ENCODE measurements around the gene ENOX1. TPM values are rescaled to one million over a fixed set of nuclear protein-coding genes. Genes with fewer than 3 reads are reported as not detected.

ENOX1 gene
- total and polyA plus RNA-seq, 2 of the 8 experiments (the other 6 are each of a cell fraction or from before 2014, with no cell fraction given): 0.23 to 0.37 TPM

DNA sequence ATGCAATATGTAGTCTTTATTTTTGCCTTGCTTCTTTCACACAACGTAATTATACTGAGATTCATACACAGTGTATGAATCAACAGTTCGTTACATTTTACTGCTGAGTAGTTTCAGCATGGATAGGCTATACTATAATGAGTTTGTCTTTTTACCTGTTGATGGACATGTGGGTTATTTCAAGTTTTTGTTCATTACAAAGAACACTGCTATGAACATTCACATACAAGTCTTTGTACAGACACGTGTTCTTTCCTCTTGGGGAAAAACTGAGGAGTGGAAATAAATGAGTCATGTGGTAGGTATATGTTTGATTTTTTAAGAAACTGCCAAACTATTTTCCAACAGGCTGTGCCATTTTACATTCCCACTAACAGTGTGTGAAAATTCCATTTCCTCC is 35.1 kb downstream of the ENOX1 start (continued):
- TF ChIP-seq, protein P1, sequence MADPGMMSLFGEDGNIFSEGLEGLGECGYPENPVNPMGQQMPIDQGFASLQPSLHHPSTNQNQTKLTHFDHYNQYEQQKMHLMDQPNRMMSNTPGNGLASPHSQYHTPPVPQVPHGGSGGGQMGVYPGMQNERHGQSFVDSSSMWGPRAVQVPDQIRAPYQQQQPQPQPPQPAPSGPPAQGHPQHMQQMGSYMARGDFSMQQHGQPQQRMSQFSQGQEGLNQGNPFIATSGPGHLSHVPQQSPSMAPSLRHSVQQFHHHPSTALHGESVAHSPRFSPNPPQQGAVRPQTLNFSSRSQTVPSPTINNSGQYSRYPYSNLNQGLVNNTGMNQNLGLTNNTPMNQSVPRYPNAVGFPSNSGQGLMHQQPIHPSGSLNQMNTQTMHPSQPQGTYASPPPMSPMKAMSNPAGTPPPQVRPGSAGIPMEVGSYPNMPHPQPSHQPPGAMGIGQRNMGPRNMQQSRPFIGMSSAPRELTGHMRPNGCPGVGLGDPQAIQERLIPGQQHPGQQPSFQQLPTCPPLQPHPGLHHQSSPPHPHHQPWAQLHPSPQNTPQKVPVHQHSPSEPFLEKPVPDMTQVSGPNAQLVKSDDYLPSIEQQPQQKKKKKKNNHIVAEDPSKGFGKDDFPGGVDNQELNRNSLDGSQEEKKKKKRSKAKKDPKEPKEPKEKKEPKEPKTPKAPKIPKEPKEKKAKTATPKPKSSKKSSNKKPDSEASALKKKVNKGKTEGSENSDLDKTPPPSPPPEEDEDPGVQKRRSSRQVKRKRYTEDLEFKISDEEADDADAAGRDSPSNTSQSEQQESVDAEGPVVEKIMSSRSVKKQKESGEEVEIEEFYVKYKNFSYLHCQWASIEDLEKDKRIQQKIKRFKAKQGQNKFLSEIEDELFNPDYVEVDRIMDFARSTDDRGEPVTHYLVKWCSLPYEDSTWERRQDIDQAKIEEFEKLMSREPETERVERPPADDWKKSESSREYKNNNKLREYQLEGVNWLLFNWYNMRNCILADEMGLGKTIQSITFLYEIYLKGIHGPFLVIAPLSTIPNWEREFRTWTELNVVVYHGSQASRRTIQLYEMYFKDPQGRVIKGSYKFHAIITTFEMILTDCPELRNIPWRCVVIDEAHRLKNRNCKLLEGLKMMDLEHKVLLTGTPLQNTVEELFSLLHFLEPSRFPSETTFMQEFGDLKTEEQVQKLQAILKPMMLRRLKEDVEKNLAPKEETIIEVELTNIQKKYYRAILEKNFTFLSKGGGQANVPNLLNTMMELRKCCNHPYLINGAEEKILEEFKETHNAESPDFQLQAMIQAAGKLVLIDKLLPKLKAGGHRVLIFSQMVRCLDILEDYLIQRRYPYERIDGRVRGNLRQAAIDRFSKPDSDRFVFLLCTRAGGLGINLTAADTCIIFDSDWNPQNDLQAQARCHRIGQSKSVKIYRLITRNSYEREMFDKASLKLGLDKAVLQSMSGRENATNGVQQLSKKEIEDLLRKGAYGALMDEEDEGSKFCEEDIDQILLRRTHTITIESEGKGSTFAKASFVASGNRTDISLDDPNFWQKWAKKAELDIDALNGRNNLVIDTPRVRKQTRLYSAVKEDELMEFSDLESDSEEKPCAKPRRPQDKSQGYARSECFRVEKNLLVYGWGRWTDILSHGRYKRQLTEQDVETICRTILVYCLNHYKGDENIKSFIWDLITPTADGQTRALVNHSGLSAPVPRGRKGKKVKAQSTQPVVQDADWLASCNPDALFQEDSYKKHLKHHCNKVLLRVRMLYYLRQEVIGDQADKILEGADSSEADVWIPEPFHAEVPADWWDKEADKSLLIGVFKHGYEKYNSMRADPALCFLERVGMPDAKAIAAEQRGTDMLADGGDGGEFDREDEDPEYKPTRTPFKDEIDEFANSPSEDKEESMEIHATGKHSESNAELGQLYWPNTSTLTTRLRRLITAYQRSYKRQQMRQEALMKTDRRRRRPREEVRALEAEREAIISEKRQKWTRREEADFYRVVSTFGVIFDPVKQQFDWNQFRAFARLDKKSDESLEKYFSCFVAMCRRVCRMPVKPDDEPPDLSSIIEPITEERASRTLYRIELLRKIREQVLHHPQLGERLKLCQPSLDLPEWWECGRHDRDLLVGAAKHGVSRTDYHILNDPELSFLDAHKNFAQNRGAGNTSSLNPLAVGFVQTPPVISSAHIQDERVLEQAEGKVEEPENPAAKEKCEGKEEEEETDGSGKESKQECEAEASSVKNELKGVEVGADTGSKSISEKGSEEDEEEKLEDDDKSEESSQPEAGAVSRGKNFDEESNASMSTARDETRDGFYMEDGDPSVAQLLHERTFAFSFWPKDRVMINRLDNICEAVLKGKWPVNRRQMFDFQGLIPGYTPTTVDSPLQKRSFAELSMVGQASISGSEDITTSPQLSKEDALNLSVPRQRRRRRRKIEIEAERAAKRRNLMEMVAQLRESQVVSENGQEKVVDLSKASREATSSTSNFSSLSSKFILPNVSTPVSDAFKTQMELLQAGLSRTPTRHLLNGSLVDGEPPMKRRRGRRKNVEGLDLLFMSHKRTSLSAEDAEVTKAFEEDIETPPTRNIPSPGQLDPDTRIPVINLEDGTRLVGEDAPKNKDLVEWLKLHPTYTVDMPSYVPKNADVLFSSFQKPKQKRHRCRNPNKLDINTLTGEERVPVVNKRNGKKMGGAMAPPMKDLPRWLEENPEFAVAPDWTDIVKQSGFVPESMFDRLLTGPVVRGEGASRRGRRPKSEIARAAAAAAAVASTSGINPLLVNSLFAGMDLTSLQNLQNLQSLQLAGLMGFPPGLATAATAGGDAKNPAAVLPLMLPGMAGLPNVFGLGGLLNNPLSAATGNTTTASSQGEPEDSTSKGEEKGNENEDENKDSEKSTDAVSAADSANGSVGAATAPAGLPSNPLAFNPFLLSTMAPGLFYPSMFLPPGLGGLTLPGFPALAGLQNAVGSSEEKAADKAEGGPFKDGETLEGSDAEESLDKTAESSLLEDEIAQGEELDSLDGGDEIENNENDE (IDR thresholded peaks at IDR 0.05; ENCODE audit: insufficient replicate concordance, low read length): no peak
- TF ChIP-seq CTBP2 (IDR thresholded peaks at IDR 0.05; ENCODE audit: borderline replicate concordance, insufficient read depth, insufficient read length, low read length): no peak
- no peak for TF ChIP-seq RNF2 (IDR thresholded peaks at IDR 0.05; ENCODE audit: borderline replicate concordance, low read depth, low read length, missing control alignments, poor library complexity, severe bottlenecking)
- TF ChIP-seq SAP30 (IDR thresholded peaks at IDR 0.05; ENCODE audit: insufficient read depth, insufficient replicate concordance, low read length): no peak
- TF ChIP-seq SIRT6 (IDR thresholded peaks at IDR 0.05; ENCODE audit: low read length): no peak
- TF ChIP-seq KDM4A (IDR thresholded peaks at IDR 0.05; ENCODE audit: low read depth, low read length, severe bottlenecking): no peak
- TF ChIP-seq YY1 (IDR thresholded peaks at IDR 0.05; ENCODE audit: low read depth, low read length): no peak
- TF ChIP-seq BACH1 (IDR thresholded peaks at IDR 0.05; ENCODE audit: low read length): no peak

Data from H1 (cell line).